GM12878 (cell line): ENCODE results near the gene CAMK4. TPM values are rescaled to one million over a fixed set of nuclear protein-coding genes. Genes with fewer than 3 reads are reported as not detected.

Experiments
- ATAC-seq: fragments of 200-7000 bp; cut with Tn5 transposase; 3 replicates; pipeline ENCODE4 v1.9.1; 2020; ENCODE audit warnings: mild to moderate bottlenecking, moderate library complexity
- BruUV-seq: library from RNA; stranded (reverse); fragments of 400-500 nt; replicated peaks from 2 replicates; lab custom pipeline; 2021; lab: Mats Ljungman, UMichigan
- CTCF ChIA-PET: fragments of 300-600 bp; sonication (Branson Sonifier 250); formaldehyde crosslinking; extraction: SDS; loops from one replicate; lab custom pipeline; 2021; ENCODE audit warnings: inconsistent platforms; lab: Yijun Ruan, JAX
- POLR2A ChIA-PET: fragments of 350-600 bp; formaldehyde crosslinking; extraction: SDS; loops from one replicate; lab custom pipeline; 2021; ENCODE audit warnings: inconsistent platforms; lab: Charles Lee
- RAD21 ChIA-PET: fragments of 300-600 bp; sonication (Branson Sonifier 250); formaldehyde crosslinking; loops from one replicate; lab custom pipeline; 2023; ENCODE audit warnings: antibody characterized with exemption; ENCODE audit not compliant: unreplicated experiment; lab: Charles Lee
- SMC1A ChIA-PET: fragments of 300-600 bp; sonication (Branson Sonifier 250); formaldehyde crosslinking; loops from one replicate; lab custom pipeline; 2023; ENCODE audit not compliant: unreplicated experiment, uncharacterized antibody; lab: Charles Lee
- DNase-seq: peaks from one replicate; pipeline ENCODE4 v3.0.0-alpha.2; 2011; ENCODE audit warnings: low read depth, low spot score
- FAIRE-seq: peaks from 3 replicates; lab custom pipeline; 2011; peaks lifted over from hg19 to GRCh38; lab: Jason Lieb, UNC
- H2AFZ ChIP-seq: 2 replicates; pipeline ENCODE4 v1.6.0; 2011; ENCODE audit warnings: low read depth, low read length, control low read depth; ENCODE audit not compliant: control insufficient read depth
- H3K27ac ChIP-seq: 2 replicates; pipeline ENCODE4 v1.5.1; 2011; ENCODE audit warnings: control low read depth; ENCODE audit not compliant: control insufficient read depth, insufficient read depth
- H3K27me3 ChIP-seq, 2 experiments: replicated peaks in 1 of 2; 2 replicates each; pipeline versions ENCODE4 v1.6.0 to v1.6.1; 2011; ENCODE audit warnings: low read length in 1 of 2; ENCODE audit not compliant: control insufficient read depth in 2 of 2, insufficient read depth in 2 of 2
- H3K36me3 ChIP-seq, 2 experiments: 2 replicates each; pipeline ENCODE4 v1.5.1; 2011; ENCODE audit warnings: low read length in 1 of 2; ENCODE audit not compliant: control insufficient read depth in 2 of 2, insufficient read depth in 2 of 2
- H3K4me1 ChIP-seq: 2 replicates; pipeline ENCODE4 v1.6.1; 2011; ENCODE audit warnings: mild to moderate bottlenecking, low read length, moderate library complexity, mixed read lengths; ENCODE audit not compliant: control insufficient read depth, insufficient read depth
- H3K4me2 ChIP-seq: 2 replicates; pipeline ENCODE4 v1.6.0; 2011; ENCODE audit warnings: control low read depth; ENCODE audit not compliant: control insufficient read depth, insufficient read depth
- H3K4me3 ChIP-seq: fragments of 200-600 bp; sonication (generic); 2 replicates; pipeline ENCODE4 v1.5.1; 2016
- H3K79me2 ChIP-seq: 2 replicates; pipeline ENCODE4 v1.6.0; 2011; ENCODE audit warnings: low read length; ENCODE audit not compliant: control insufficient read depth, insufficient read depth
- H3K9ac ChIP-seq: 2 replicates; pipeline ENCODE4 v1.8.0; 2011; ENCODE audit warnings: low read length, control low read depth, mixed read lengths; ENCODE audit not compliant: control insufficient read depth, insufficient read depth
- H3K9me3 ChIP-seq: replicated peaks from 3 replicates; pipeline ENCODE4 v1.5.1; 2011; ENCODE audit warnings: mild to moderate bottlenecking, low read length; ENCODE audit not compliant: control insufficient read depth, insufficient read depth
- H4K20me1 ChIP-seq: 2 replicates; pipeline ENCODE4 v1.6.0; 2011; ENCODE audit not compliant: control insufficient read depth, insufficient read depth
- BACH1 ChIP-seq: fragments of 450-650 bp; IDR thresholded peaks from 2 replicates; pipeline ENCODE4 v1.6.1; 2017; ENCODE audit warnings: mild to moderate bottlenecking, borderline replicate concordance
- GATAD2B ChIP-seq: fragments of 450-650 bp; conservative IDR thresholded peaks from 2 replicates; pipeline ENCODE4 v1.6.1; 2017; ENCODE audit warnings: low read depth, mild to moderate bottlenecking, moderate library complexity
- JUNB ChIP-seq: IDR thresholded peaks from 2 replicates; pipeline ENCODE4 v1.6.1; 2016; ENCODE audit warnings: antibody characterized with exemption, mild to moderate bottlenecking
- JUND ChIP-seq: IDR thresholded peaks from 2 replicates; pipeline ENCODE4 v1.6.1; 2012; ENCODE audit warnings: low read depth, mild to moderate bottlenecking, low read length, improper control_type of control experiment, moderate library complexity
- MYC ChIP-seq: IDR thresholded peaks from 2 replicates; pipeline ENCODE4 v1.6.1; 2011; ENCODE audit warnings: mild to moderate bottlenecking, low read length, moderate library complexity, inconsistent platforms; ENCODE audit not compliant: insufficient read depth, insufficient replicate concordance, insufficient read length, severe bottlenecking
- NFYB ChIP-seq: IDR thresholded peaks from 2 replicates; pipeline ENCODE4 v1.6.1; 2011; ENCODE audit warnings: low read depth, mild to moderate bottlenecking, low read length, improper control_type of control experiment, moderate library complexity; ENCODE audit not compliant: insufficient read depth
- POLR2AphosphoS5 ChIP-seq: IDR thresholded peaks from 2 replicates; pipeline ENCODE4 v1.6.1; 2011; ENCODE audit warnings: mild to moderate bottlenecking, low read length, inconsistent platforms
- RBBP5 ChIP-seq: fragments of 200-600 bp; sonication (generic); conservative IDR thresholded peaks from 2 replicates; pipeline ENCODE4 v1.6.1; 2016
- SKIL ChIP-seq: fragments of 450-650 bp; IDR thresholded peaks from 2 replicates; pipeline ENCODE4 v1.6.1; 2017; ENCODE audit warnings: mild to moderate bottlenecking, low read depth, inconsistent platforms; ENCODE audit not compliant: poor library complexity, severe bottlenecking
- SPI1 ChIP-seq: IDR thresholded peaks from 2 replicates; pipeline ENCODE4 v1.6.1; 2011; ENCODE audit warnings: low read depth, mild to moderate bottlenecking, low read length, moderate library complexity, borderline replicate concordance; ENCODE audit not compliant: insufficient read depth
- SREBF1 ChIP-seq: IDR thresholded peaks from 2 replicates; pipeline ENCODE4 v1.6.1; 2012; ENCODE audit warnings: mild to moderate bottlenecking, low read length
- STAT1 ChIP-seq: fragments of 450-650 bp; conservative IDR thresholded peaks from 2 replicates; pipeline ENCODE4 v1.6.1; 2014; ENCODE audit warnings: antibody characterized with exemption, mild to moderate bottlenecking
- STAT3 ChIP-seq: IDR thresholded peaks from 2 replicates; pipeline ENCODE4 v1.6.1; 2011; ENCODE audit warnings: low read depth, low read length, improper control_type of control experiment
- ZZZ3 ChIP-seq: IDR thresholded peaks from 2 replicates; pipeline ENCODE4 v1.6.1; 2011; ENCODE audit warnings: low read depth; ENCODE audit not compliant: control insufficient read depth, insufficient read length
- WGBS: methylation state at CpG from one replicate; pipeline ENCODE4 v1.1.6; 2016; ENCODE audit warnings: low lambda C conversion rate; ENCODE audit not compliant: insufficient replicate concordance, insufficient coverage; ENCODE audit errors: missing lambda C conversion rate; 5-methylcytosine and 5-hydroxymethylcytosine counted together
- in situ Hi-C: fragments of 300-500 bp; cut with MboI; formaldehyde crosslinking; loops from 9 replicates; pipeline ENCODE4 v1.14.3; 2018; ENCODE audit warnings: mixed read lengths
- intact Hi-C: fragments of 100-400 bp; cut with micrococcal nuclease; formaldehyde crosslinking; loops from one replicate; pipeline ENCODE4 v1.14.2; 2022; ENCODE audit not compliant: unreplicated experiment
- polyA plus RNA-seq, 11 experiments: library from polyadenylated mRNA; depleted of rRNA in 4 of 11; unstranded in 6 of 11; stranded (reverse) in 5 of 11; fragments of >200 nt; fragmentation: Nextera tagmentation in 4 of 11; fragmentation: Illumina TruSeq in 1 of 11; extraction: Ambion mirVana in 4 of 11; extraction: Trizol in 1 of 11; gene quantifications; 1 replicate in 1 of 11; 2 replicates in 10 of 11; pipeline versions ENCODE4 v1.2.1 to v1.2.3, GENCODE V29; 2011 to 2016; ENCODE audit warnings: inconsistent platforms in 2 of 11, missing spikeins in 2 of 11, low read depth in 1 of 11
- total RNA-seq, 4 experiments: library from RNA; depleted of rRNA in 3 of 4; stranded (reverse); fragments of >200 nt in 3 of 4; fragmentation: Illumina TruSeq in 1 of 4; extraction: Trizol in 1 of 4; gene quantifications; 2 replicates each; pipeline versions ENCODE4 v1.2.1 to v1.2.3, GENCODE V29; 2013 to 2021

Gene CAMK4
- total and polyA plus RNA-seq, 10 of the 15 experiments (the other 5 are each of a cell fraction or from before 2014, with no cell fraction given), result 13.3 to 51.9 (median 35.3) TPM

GRCh38 chr5:111389390-111390082 is 165.4 kb downstream of the CAMK4 start:
- H3K4me1 ChIP-seq, result no peaks in the 10 kb centered on the region
- H3K4me2 ChIP-seq, result no peak overlapping the region
- no peak overlapping the region for H3K4me3 ChIP-seq
- H3K27me3 ChIP-seq, result no peaks in the 10 kb centered on the region
- no peaks in the 10 kb centered on the region for H4K20me1 ChIP-seq
- ChIA-PET POLR2A (no interaction called here), RAD21 (interaction anchor here (1.0 kb wide), 1 partner anchor 50 kb away, joined by 5 read pairs; no protein-coding TSS in a partner anchor), SMC1A (interaction anchor here (0.6 to 3.8 kb wide), 4 partner anchors 10 to 1281 kb away, joined by 3 to 21 read pairs (median 5); no protein-coding TSS in a partner anchor), CTCF (interaction anchor here (1.1 to 1.2 kb wide), 2 partner anchors 11 to 215 kb away, joined by 3 read pairs; no protein-coding TSS in a partner anchor)
- no peak overlapping the region for H3K9ac ChIP-seq
- no peak overlapping the region for H3K27ac ChIP-seq
- no peaks in the 10 kb centered on the region for H3K9me3 ChIP-seq
- no TSS peak for BruUV-seq
- H3K36me3 ChIP-seq, result peaks cover 0 to 7% of the 10 kb centered on the region in 2 experiments; a peak in 1 of 4 replicates
- no peaks in the 10 kb centered on the region for H3K79me2 ChIP-seq
- in situ Hi-C loops, result no loop called here
- DNase-seq, result no peak
- intact Hi-C loops, result no loop called here
- H2AFZ ChIP-seq, result no peak overlapping the region
- no peak for FAIRE-seq
- 38% methylated on average over 1 of the region's 1 CpG for WGBS
- peak; percentile 30; the same call in 2 of the 3 replicates for ATAC-seq
- no peak for TF ChIP-seq MYC
- no peak for TF ChIP-seq STAT1
- no peak for TF ChIP-seq STAT3
- TF ChIP-seq RBBP5, result no peak
- no peak for TF ChIP-seq JUND

GRCh38 chr5:111392181-111392580 is 168.0 kb downstream of the CAMK4 start:
- Histone ChIP-seq H3K4me2 (no peak overlapping the region), H3K79me2 (no peaks in the 10 kb centered on the region), H3K4me1 (no peaks in the 10 kb centered on the region), H3K9ac (no peak overlapping the region), H3K27ac (no peak overlapping the region), H3K27me3 (no peaks in the 10 kb centered on the region), H3K36me3 (peaks cover 0 to 7% of the 10 kb centered on the region in 2 experiments; a peak in 1 of 4 replicates), H3K4me3 (no peak overlapping the region), H4K20me1 (no peaks in the 10 kb centered on the region), H3K9me3 (no peaks in the 10 kb centered on the region), H2AFZ (no peak overlapping the region)
- in situ Hi-C loops (no loop called here), intact Hi-C loops (no loop called here)
- POLR2A ChIA-PET, result no interaction called here
- SMC1A ChIA-PET, result interaction anchor here (3.8 kb wide), 1 partner anchor 7 kb away, joined by 21 read pairs; no protein-coding TSS in a partner anchor
- ATAC-seq (no peak), DNase-seq (no peak), FAIRE-seq (no peak)
- BruUV-seq, result no TSS peak
- CTCF ChIA-PET, result no interaction called here
- RAD21 ChIA-PET, result no interaction called here
- WGBS, result 91% methylated on average over 2 of the region's 2 CpGs
- TF ChIP-seq GATAD2B (no peak), NFYB (no peak), SKIL (no peak), BACH1 (no peak), POLR2AphosphoS5 (no peak), JUND (no peak), SREBF1 (no peak), ZZZ3 (no peak), JUNB (no peak), SPI1 (no peak)
